H1 (cell line): Measurements from ENCODE around the gene SLC6A12. TPM values are rescaled to one million over a fixed set of nuclear protein-coding genes. Genes with fewer than 3 reads are reported as not detected.

Experiments used
- CTCF ChIA-PET: fragments of 300-600 bp; sonication (Branson Sonifier 250); formaldehyde crosslinking; loops from one replicate; lab custom pipeline; 2021; ENCODE audit not compliant: partially characterized antibody; lab: Charles Lee
- POLR2A ChIA-PET: fragments of 300-600 bp; sonication (Branson Sonifier 250); formaldehyde crosslinking; loops from one replicate; lab custom pipeline; 2021; ENCODE audit warnings: inconsistent platforms; ENCODE audit not compliant: partially characterized antibody; lab: Charles Lee
- DNase-seq, 2 experiments: peaks; one replicate each; pipeline versions ENCODE4 v3.0.0 to v3.0.0-alpha.2; 2010 to 2022; ENCODE audit warnings: low spot score in 2 of 2, low read depth in 1 of 2, mixed read lengths in 1 of 2
- FAIRE-seq: peaks from 2 replicates; lab custom pipeline; 2011; peaks lifted over from hg19 to GRCh38; lab: Jason Lieb, UNC
- H2AFZ ChIP-seq: 2 replicates; pipeline ENCODE4 v1.8.1; 2012; ENCODE audit warnings: low read length, inconsistent platforms
- H2AK5ac ChIP-seq: 2 replicates; pipeline ENCODE4 v1.6.1; 2013; ENCODE audit warnings: low read depth, low read length
- H2BK120ac ChIP-seq: replicated peaks from 2 replicates; pipeline ENCODE3; 2013; ENCODE audit warnings: low read depth, low read length, inconsistent platforms
- H2BK12ac ChIP-seq: 2 replicates; pipeline ENCODE4 v1.6.1; 2013; ENCODE audit warnings: low read depth, low read length
- H2BK15ac ChIP-seq: 2 replicates; pipeline ENCODE4 v1.6.1; 2013; ENCODE audit warnings: low read length
- H2BK20ac ChIP-seq: 2 replicates; pipeline ENCODE4 v1.6.1; 2013; ENCODE audit warnings: low read length
- H2BK5ac ChIP-seq: 2 replicates; pipeline ENCODE4 v1.6.1; 2013; ENCODE audit warnings: low read depth, low read length
- H3K14ac ChIP-seq: 2 replicates; pipeline ENCODE4 v1.6.1; 2013; ENCODE audit warnings: inconsistent platforms; ENCODE audit not compliant: insufficient read length
- H3K18ac ChIP-seq: 2 replicates; pipeline ENCODE4 v1.6.1; 2013; ENCODE audit warnings: low read length; ENCODE audit errors: extremely low read depth
- H3K23ac ChIP-seq: 2 replicates; pipeline ENCODE4 v1.6.1; 2013; ENCODE audit warnings: inconsistent platforms; ENCODE audit not compliant: insufficient read length
- H3K23me2 ChIP-seq: 2 replicates; pipeline ENCODE4 v1.6.1; 2013; ENCODE audit warnings: low read depth, low read length
- H3K27ac ChIP-seq: 2 replicates; pipeline ENCODE4 v1.6.1; 2011; ENCODE audit warnings: low read depth, low read length, inconsistent platforms
- H3K27me3 ChIP-seq, 4 experiments: replicated peaks in 1 of 4; 1 replicate in 1 of 4; 2 replicates in 3 of 4; pipeline versions ENCODE4 v1.6.1 to v1.8.1; 2011 to 2013; ENCODE audit warnings: low read length in 3 of 4, mild to moderate bottlenecking in 3 of 4, inconsistent platforms in 2 of 4, mixed read lengths in 2 of 4, moderate library complexity in 1 of 4; ENCODE audit not compliant: control insufficient read depth in 3 of 4, insufficient read depth in 3 of 4; ENCODE audit errors: extremely low read depth in 1 of 4
- H3K36me3 ChIP-seq, 4 experiments: 2 replicates each; pipeline versions ENCODE4 v1.6.1 to v1.8.1; 2011 to 2013; ENCODE audit warnings: mild to moderate bottlenecking in 4 of 4, low read length in 3 of 4, moderate library complexity in 2 of 4, control low read depth in 1 of 4, inconsistent platforms in 1 of 4; ENCODE audit not compliant: insufficient read depth in 4 of 4, control insufficient read depth in 2 of 4
- H3K4ac ChIP-seq: replicated peaks from 2 replicates; pipeline ENCODE3; 2013; ENCODE audit warnings: low read length, low read depth, mixed read lengths, inconsistent platforms; ENCODE audit not compliant: insufficient read length
- H3K4me1 ChIP-seq, 4 experiments: replicated peaks in 1 of 4; 1 replicate in 1 of 4; 2 replicates in 3 of 4; pipeline versions ENCODE4 v1.6.1 to v1.8.1; 2011 to 2013; ENCODE audit warnings: low read length in 3 of 4, inconsistent platforms in 2 of 4, mixed read lengths in 1 of 4; ENCODE audit not compliant: insufficient read depth in 4 of 4, control insufficient read depth in 3 of 4
- H3K4me2 ChIP-seq, 2 experiments: 2 replicates each; pipeline versions ENCODE4 v1.6.1 to v1.8.1; 2011 to 2013; ENCODE audit warnings: low read depth in 2 of 2, low read length in 2 of 2, control low read depth in 1 of 2, inconsistent platforms in 1 of 2, mild to moderate bottlenecking in 1 of 2; ENCODE audit not compliant: insufficient read depth in 1 of 2
- H3K4me3 ChIP-seq, 4 experiments: fragments of 200-600, 300-600 bp in 1 of 4; sonication (generic), shearing (Covaris generic), sonication (Bioruptor Twin) in 1 of 4; 2 replicates each; pipeline versions ENCODE4 v1.5.1 to v1.8.1; 2011 to 2016; ENCODE audit warnings: low read length in 4 of 4, low read depth in 3 of 4, control low read depth in 2 of 4, inconsistent platforms in 2 of 4, mild to moderate bottlenecking in 2 of 4, mixed read lengths in 1 of 4, moderate library complexity in 1 of 4; ENCODE audit not compliant: insufficient read depth in 2 of 4; ENCODE audit errors: extremely low read depth in 1 of 4
- H3K56ac ChIP-seq: replicated peaks from 2 replicates; pipeline ENCODE3; 2013; ENCODE audit warnings: low read depth, mild to moderate bottlenecking, mixed read lengths, low read length, inconsistent platforms; ENCODE audit not compliant: insufficient read length
- H3K79me1 ChIP-seq: 2 replicates; pipeline ENCODE4 v1.6.1; 2013; ENCODE audit warnings: low read depth, low read length, control low read depth
- H3K79me2 ChIP-seq, 2 experiments: 2 replicates each; pipeline versions ENCODE4 v1.6.1 to v1.8.1; 2012 to 2013; ENCODE audit warnings: low read length in 2 of 2, mild to moderate bottlenecking in 2 of 2, inconsistent platforms in 1 of 2; ENCODE audit not compliant: insufficient read depth in 2 of 2, control insufficient read depth in 1 of 2
- H3K9ac ChIP-seq, 4 experiments: replicated peaks in 1 of 4; 1 replicate in 1 of 4; 2 replicates in 3 of 4; pipeline versions ENCODE4 v1.6.1 to v1.8.1; 2011 to 2013; ENCODE audit warnings: low read depth in 3 of 4, low read length in 3 of 4, control low read depth in 2 of 4, mild to moderate bottlenecking in 2 of 4, moderate library complexity in 2 of 4, inconsistent platforms in 1 of 4; ENCODE audit errors: extremely low read depth in 1 of 4
- H3K9me3 ChIP-seq, 2 experiments: 2 replicates each; pipeline versions ENCODE4 v1.6.1 to v1.8.1; 2012 to 2013; ENCODE audit warnings: mild to moderate bottlenecking in 2 of 2, moderate library complexity in 2 of 2, control low read depth in 1 of 2, inconsistent platforms in 1 of 2, low read depth in 1 of 2, low read length in 1 of 2, mixed read lengths in 1 of 2; ENCODE audit not compliant: insufficient read depth in 2 of 2
- H4K20me1 ChIP-seq, 2 experiments: replicated peaks in 1 of 2; 2 replicates each; pipeline versions ENCODE3 to v1.8.1; 2011 to 2013; ENCODE audit warnings: inconsistent platforms in 2 of 2, low read length in 2 of 2, mild to moderate bottlenecking in 1 of 2; ENCODE audit not compliant: insufficient read depth in 2 of 2, control insufficient read depth in 1 of 2
- H4K5ac ChIP-seq: 2 replicates; pipeline ENCODE4 v1.6.1; 2013; ENCODE audit warnings: low read length, low read depth, mixed read lengths, inconsistent platforms; ENCODE audit not compliant: insufficient read length
- H4K8ac ChIP-seq: 2 replicates; pipeline ENCODE4 v1.8.0; 2013; ENCODE audit warnings: mild to moderate bottlenecking, moderate library complexity, low read length, inconsistent platforms; ENCODE audit not compliant: insufficient read depth; ENCODE audit errors: extremely low read depth
- H4K91ac ChIP-seq: replicated peaks from 2 replicates; pipeline ENCODE3; 2013; ENCODE audit warnings: low read length, mixed read lengths, inconsistent platforms; ENCODE audit not compliant: insufficient read length
- BACH1 ChIP-seq: IDR thresholded peaks from 2 replicates; pipeline ENCODE4 v1.6.1; 2012; ENCODE audit warnings: low read length, improper control_type of control experiment
- CTCF ChIP-seq, 3 experiments: IDR thresholded peaks; 1 replicate in 2 of 3; 2 replicates in 1 of 3; pipeline versions ENCODE4 v1.5.1 to v1.6.1; 2011; ENCODE audit warnings: low read length in 3 of 3, mild to moderate bottlenecking in 3 of 3, inconsistent platforms in 2 of 3, low read depth in 1 of 3, moderate library complexity in 1 of 3; ENCODE audit not compliant: insufficient read depth in 1 of 3; ENCODE audit errors: control extremely low read depth in 1 of 3
- HDAC2 ChIP-seq, 2 experiments: fragments of 300-600 bp in 1 of 2; sonication (generic) in 1 of 2; IDR thresholded peaks; 2 replicates each; pipeline ENCODE4 v1.6.1; 2011 to 2012; ENCODE audit warnings: low read depth in 2 of 2, low read length in 2 of 2, mild to moderate bottlenecking in 2 of 2, moderate library complexity in 2 of 2, borderline replicate concordance in 1 of 2, inconsistent platforms in 1 of 2
- JUN ChIP-seq: IDR thresholded peaks from 2 replicates; pipeline ENCODE4 v1.6.1; 2011; ENCODE audit warnings: low read depth, mild to moderate bottlenecking, improper control_type of control experiment, low read length
- MAFK ChIP-seq: IDR thresholded peaks from 2 replicates; pipeline ENCODE4 v1.6.1; 2012; ENCODE audit warnings: low read depth, mild to moderate bottlenecking, improper control_type of control experiment, low read length
- NANOG ChIP-seq: IDR thresholded peaks from 2 replicates; pipeline ENCODE4 v1.6.1; 2011; ENCODE audit warnings: low read length, low read depth, mild to moderate bottlenecking, inconsistent platforms; ENCODE audit not compliant: insufficient read depth, poor library complexity, severe bottlenecking
- PHF8 ChIP-seq: fragments of 200-600 bp; sonication (generic); conservative IDR thresholded peaks from 2 replicates; pipeline ENCODE4 v1.7.1; 2012; ENCODE audit warnings: low read depth, mild to moderate bottlenecking, inconsistent platforms, low read length, moderate library complexity
- SIRT6 ChIP-seq: IDR thresholded peaks from one replicate; pipeline ENCODE4 v1.7.1; 2012; ENCODE audit warnings: low read length, inconsistent platforms
- SP4 ChIP-seq: IDR thresholded peaks from 2 replicates; pipeline ENCODE4 v1.6.1; 2012; ENCODE audit warnings: low read length, inconsistent platforms
- TCF12 ChIP-seq: IDR thresholded peaks from 2 replicates; pipeline ENCODE4 v1.6.1; 2011; ENCODE audit warnings: low read depth, mild to moderate bottlenecking, low read length
- YY1 ChIP-seq: IDR thresholded peaks from 2 replicates; pipeline ENCODE4 v1.6.1; 2011; ENCODE audit warnings: low read depth, mild to moderate bottlenecking, low read length
- ZNF274 ChIP-seq: IDR thresholded peaks from 2 replicates; pipeline ENCODE4 v1.7.0; 2012; ENCODE audit warnings: low read length, borderline replicate concordance; ENCODE audit errors: extremely low read depth
- WGBS, 2 experiments: shearing (Covaris generic) in 1 of 2; methylation state at CpG; one replicate each; pipeline versions ENCODE4 v1.1.6 to v1.1.7; 2013 to 2015; ENCODE audit warnings: low lambda C conversion rate in 2 of 2, mixed read lengths in 2 of 2, inconsistent platforms in 1 of 2, low coverage in 1 of 2, missing lambda C conversion rate in 1 of 2; ENCODE audit not compliant: insufficient replicate concordance in 2 of 2, insufficient coverage in 1 of 2, insufficient read length in 1 of 2; ENCODE audit errors: extremely low coverage in 1 of 2, missing lambda C conversion rate in 1 of 2; 5-methylcytosine and 5-hydroxymethylcytosine counted together
- polyA plus RNA-seq, 7 experiments: library from polyadenylated mRNA; depleted of rRNA in 3 of 7; stranded (reverse) in 5 of 7; unstranded in 2 of 7; fragments of >200 nt in 5 of 7; fragments of 200-250 nt in 2 of 7; gene quantifications; 1 replicate in 5 of 7; 2 replicates in 1 of 7; 4 replicates in 1 of 7; pipeline versions ENCODE4 v1.2.1 to v1.2.3, GENCODE V29; 2011 to 2013; ENCODE audit warnings: missing spikeins in 2 of 7, mixed read lengths in 2 of 7
- total RNA-seq: library from RNA; stranded (reverse); fragmentation: NEBNext Ultra II Directional; extraction: Animal tissue kit (Norgen Biotek cat#: 25700); gene quantifications from 2 replicates; pipeline ENCODE4 v1.2.1, GENCODE V29; 2021

Gene SLC6A12
- total and polyA plus RNA-seq, 2 of the 8 experiments (the other 6 are each of a cell fraction or from before 2014, with no cell fraction given): 0.70 to 1.1 TPM

- Histone ChIP-seq H2BK120ac (no peak overlapping the region), H3K27me3 (peaks cover 0 to 6% (median 4%) of the 10 kb centered on the region in 4 experiments; a peak in 5 of 7 replicates)
- WGBS, 2 experiments: 88% methylated on average over 4 of the region's 4 CpGs; no CpG with 5 or more reads in 1 of the 2 experiments
These were observed 17.5 kb downstream of the SLC6A12 start for GRCh38 chr12:196436-196835.

More at GRCh38 chr12:196436-196835, 17.5 kb downstream of the SLC6A12 start:
- Histone ChIP-seq H4K91ac (no peak overlapping the region), H2BK20ac (no peak overlapping the region), H4K20me1 (peaks cover 0 to 2% of the 10 kb centered on the region in 2 experiments), H3K4me3 (no peak overlapping the region), H3K23ac (no peak overlapping the region), H3K27ac (no peak overlapping the region), H3K79me1 (no peaks in the 10 kb centered on the region), H2AK5ac (no peak overlapping the region), H4K5ac (no peak overlapping the region), H2BK12ac (no peak overlapping the region), H3K4ac (no peak overlapping the region), H3K56ac (no peak overlapping the region), H2BK5ac (no peak overlapping the region), H3K9ac (no peak overlapping the region), H3K9me3 (no peaks in the 10 kb centered on the region), H3K18ac (no peak overlapping the region), H3K4me1 (no peaks in the 10 kb centered on the region; a peak in 1 of 7 replicates), H2BK15ac (no peak overlapping the region), H3K79me2 (no peaks in the 10 kb centered on the region), H3K14ac (no peak overlapping the region), H2AFZ (no peak overlapping the region), H3K23me2 (peaks cover 2% of the 10 kb centered on the region; the same call in 1 of the 2 replicates), H4K8ac (peak overlapping the region; percentile 20; the same call in 1 of the 2 replicates), H3K4me2 (no peak overlapping the region), H3K36me3 (no peaks in the 10 kb centered on the region)
- no peak for DNase-seq
- ChIA-PET POLR2A (no interaction called here), CTCF (interaction anchor here (0.7 to 1.0 kb wide), 2 partner anchors 27 to 43 kb away, joined by 3 read pairs; no protein-coding TSS in a partner anchor)
- no peak for FAIRE-seq
- TF ChIP-seq PHF8 (no peak), CTCF (IDR thresholded peaks at IDR 0.05; ENCODE audit: control extremely low read depth in 1 of 3, insufficient read depth in 1 of 3, low read depth in 1 of 3, low read length in 3 of 3) (no peak), SIRT6 (no peak), JUN (no peak), BACH1 (no peak), ZNF274 (no peak), TCF12 (no peak), HDAC2 (IDR thresholded peaks at IDR 0.05; ENCODE audit: borderline replicate concordance in 1 of 2, low read depth in 2 of 2, low read length in 2 of 2) (no peak), NANOG (no peak), SP4 (no peak), MAFK (no peak), YY1 (no peak)
